HepG2 (cell line): ENCODE data around the gene TMEM121. TPM values are rescaled to one million over a fixed set of nuclear protein-coding genes. Genes with fewer than 3 reads are reported as not detected.

Experiments
- BCL6 ChIP-seq: IDR thresholded peaks from 2 replicates; pipeline ENCODE4 v1.6.1; 2016; ENCODE audit warnings: missing genetic modification reagents, missing compliant biosample characterization
- ETV6 ChIP-seq: sonication (generic); formaldehyde crosslinking; conservative IDR thresholded peaks from 2 replicates; pipeline ENCODE4 v1.4.0; 2020; ENCODE audit warnings: missing genetic modification reagents
- FOXP1 ChIP-seq, 2 experiments: fragments of 450-650 bp in 1 of 2; IDR thresholded peaks; 2 replicates each; pipeline ENCODE4 v1.6.1; 2017 to 2018; ENCODE audit warnings: antibody characterized with exemption in 1 of 2
- GRHL1 ChIP-seq: sonication (generic); formaldehyde crosslinking; conservative IDR thresholded peaks from 2 replicates; pipeline ENCODE4 v1.8.0; 2022; ENCODE audit warnings: missing genetic modification reagents
- NBN ChIP-seq: fragments of 450-650 bp; conservative IDR thresholded peaks from 2 replicates; pipeline ENCODE4 v1.6.1; 2017
- NFE2L2 ChIP-seq: fragments of 150-350 bp; IDR thresholded peaks from 2 replicates; pipeline ENCODE4 v1.6.1; 2014; ENCODE audit warnings: low read length
- NKX3-1 ChIP-seq: sonication (generic); formaldehyde crosslinking; IDR thresholded peaks from 2 replicates; pipeline ENCODE4 v1.5.0; 2020; ENCODE audit warnings: missing genetic modification reagents
- RBM39 ChIP-seq: fragments of 200-400 bp; formaldehyde crosslinking; IDR thresholded peaks from one replicate; pipeline ENCODE4 v1.6.1; 2018; ENCODE audit warnings: antibody characterized with exemption, mild to moderate bottlenecking, low read depth, low read length; ENCODE audit not compliant: poor library complexity, severe bottlenecking
- SAP130 ChIP-seq: IDR thresholded peaks from 2 replicates; pipeline ENCODE4 v1.6.1; 2016; ENCODE audit warnings: low read depth
- SRSF4 ChIP-seq: fragments of 200-400 bp; formaldehyde crosslinking; IDR thresholded peaks from one replicate; pipeline ENCODE4 v1.6.1; 2018; ENCODE audit warnings: mild to moderate bottlenecking, low read depth, low read length, moderate library complexity; ENCODE audit not compliant: poor library complexity, severe bottlenecking
- TMF1 ChIP-seq: sonication (generic); formaldehyde crosslinking; IDR thresholded peaks from 2 replicates; pipeline ENCODE4 v1.8.1; 2022; ENCODE audit warnings: low read depth, missing genetic modification reagents
- ZBTB33 ChIP-seq: sonication (generic); formaldehyde crosslinking; IDR thresholded peaks from 2 replicates; pipeline ENCODE4 v1.4.0; 2020; ENCODE audit warnings: missing genetic modification reagents
- ZBTB7A ChIP-seq: sonication (generic); formaldehyde crosslinking; IDR thresholded peaks from 2 replicates; pipeline ENCODE4 v1.8.0; 2022; ENCODE audit warnings: mild to moderate bottlenecking, missing genetic modification reagents
- ZBTB7B ChIP-seq: sonication (generic); formaldehyde crosslinking; IDR thresholded peaks from 2 replicates; pipeline ENCODE4 v1.4.0; 2020; ENCODE audit warnings: missing genetic modification reagents
- ZNF160 ChIP-seq: sonication (generic); formaldehyde crosslinking; IDR thresholded peaks from 2 replicates; pipeline ENCODE4 v1.8.0; 2022; ENCODE audit warnings: mild to moderate bottlenecking, inconsistent platforms, missing genetic modification reagents
- ZNF503 ChIP-seq: sonication (generic); formaldehyde crosslinking; IDR thresholded peaks from 2 replicates; pipeline ENCODE4 v1.4.0; 2020; ENCODE audit warnings: missing genetic modification reagents
- ZNF547 ChIP-seq: sonication (generic); formaldehyde crosslinking; IDR thresholded peaks from 2 replicates; pipeline ENCODE4 v1.5.1; 2020; ENCODE audit warnings: mild to moderate bottlenecking, missing genetic modification reagents
- ZNF746 ChIP-seq: sonication (generic); formaldehyde crosslinking; IDR thresholded peaks from 2 replicates; pipeline ENCODE4 v1.8.0; 2022; ENCODE audit warnings: mild to moderate bottlenecking, missing genetic modification reagents
- ZSCAN9 ChIP-seq: IDR thresholded peaks from 2 replicates; pipeline ENCODE4 v1.6.1; 2016; ENCODE audit warnings: borderline replicate concordance
- polyA plus RNA-seq, 8 experiments: library from polyadenylated mRNA; depleted of rRNA in 3 of 8; stranded (reverse) in 7 of 8; unstranded in 1 of 8; fragments of >200 nt; fragmentation: Illumina TruSeq in 4 of 8; extraction: Trizol in 4 of 8; gene quantifications; 2 replicates each; pipeline versions ENCODE4 v1.2.1 to v1.2.3, GENCODE V29; 2011 to 2016; ENCODE audit warnings: low read depth in 4 of 8, missing spikeins in 1 of 8, mixed read lengths in 1 of 8; ENCODE audit not compliant: insufficient read depth in 1 of 8
- total RNA-seq, 5 experiments: library from RNA; depleted of rRNA; stranded (reverse); fragments of >200 nt; fragmentation: Illumina TruSeq; extraction: Trizol; gene quantifications; 2 replicates each; pipeline ENCODE4 v1.2.3, GENCODE V29; 2016; ENCODE audit warnings: low read depth in 1 of 5

Gene TMEM121
- total and polyA plus RNA-seq, 2 of the 13 experiments (the other 11 are each of a cell fraction or from before 2014, with no cell fraction given): 6.6 to 19.0 TPM

- peak; percentile 13; the same call in 1 of the 2 replicates for TF ChIP-seq ZBTB33 (CRISPR knock-in tag)
- 0 out of 2 replicates have a peak, but pooled peaks have one; percentile 43 for TF ChIP-seq ZNF547
- no peak for TF ChIP-seq NKX3-1
- TF ChIP-seq ZBTB7A (CRISPR knock-in tag): peak; percentile 99
- peak; percentile 58; the same call in 1 of the 2 replicates for TF ChIP-seq ZNF746
- TF ChIP-seq ETV6 (CRISPR knock-in tag): no peak
- TF ChIP-seq FOXP1 (IDR thresholded peaks at IDR 0.05): no peak
- 0 out of 2 replicates have a peak, but pooled peaks have one; percentile 4 for TF ChIP-seq FOXP1 (CRISPR knock-in tag; IDR thresholded peaks at IDR 0.05)
- TF ChIP-seq ZNF503 (CRISPR knock-in tag): 0 out of 2 replicates have a peak, but pooled peaks have one; percentile 18
- TF ChIP-seq NBN: no peak
- TF ChIP-seq GRHL1 (CRISPR knock-in tag): no peak
- TF ChIP-seq ZNF160 (CRISPR knock-in tag): no peak; the same call in 1 of the 2 replicates
- no peak; the same call in 1 of the 2 replicates for TF ChIP-seq TMF1 (CRISPR knock-in tag)
- peak; percentile 25; the same call in 1 of the 2 replicates for TF ChIP-seq ZSCAN9 (CRISPR knock-in tag)
- TF ChIP-seq SRSF4: no peak
- peak; percentile 57; the same call in 1 of the 2 replicates for TF ChIP-seq BCL6 (CRISPR knock-in tag)
- peak; percentile 99 for TF ChIP-seq ZBTB7B
- no peak for TF ChIP-seq NFE2L2
- TF ChIP-seq SAP130 (CRISPR knock-in tag): peak; percentile 73
- TF ChIP-seq RBM39: peak; percentile 72
Measured at GRCh38 chr14:105495990-105496830, 30.2 kb upstream of the TMEM121 start (continued).
